ENCODE measurements around the gene PBX1. TPM values are rescaled to one million over a fixed set of nuclear protein-coding genes. Genes with fewer than 3 reads are reported as not detected.

Gene PBX1
- total RNA-seq, 3 donors from 2014 or later (not counting 1 experiment from before 2014, with no cell fraction given): 0.54 to 3.5 (median 1.4) TPM

GRCh38 chr1:164707868-164708331 is 148.9 kb downstream of the PBX1 start:
- Histone ChIP-seq H3K9me3 (ENCODE audit: control insufficient read depth, insufficient read depth, low read length) (no peaks in the 10 kb centered on the region), H3K4me3 (ENCODE audit: low read length) (no peak overlapping the region), H3K27me3 (ENCODE audit: control insufficient read depth, insufficient read depth, low read length) (peaks cover 6% of the 10 kb centered on the region), H3K4me1 (ENCODE audit: control insufficient read depth, insufficient read depth, low read length) (peaks cover 12% of the 10 kb centered on the region), H3K36me3 (ENCODE audit: control insufficient read depth, insufficient read depth, low read length) (no peaks in the 10 kb centered on the region), H3K27ac (ENCODE audit: low read length) (no peak overlapping the region)
- Mint-ChIP-seq H3K4me1 (peaks cover 22% of the 10 kb centered on the region in 2 donors), H3K4me3 (no peak overlapping the region), H3K27ac (no peak overlapping the region), H3K27me3 (ENCODE audit: low read depth in 2 of 2) (peaks cover 8 to 37% of the 10 kb centered on the region in 2 donors), H3K36me3 (no peaks in the 10 kb centered on the region), H3K9me3 (no peaks in the 10 kb centered on the region)
- TF ChIP-seq, protein P1, sequence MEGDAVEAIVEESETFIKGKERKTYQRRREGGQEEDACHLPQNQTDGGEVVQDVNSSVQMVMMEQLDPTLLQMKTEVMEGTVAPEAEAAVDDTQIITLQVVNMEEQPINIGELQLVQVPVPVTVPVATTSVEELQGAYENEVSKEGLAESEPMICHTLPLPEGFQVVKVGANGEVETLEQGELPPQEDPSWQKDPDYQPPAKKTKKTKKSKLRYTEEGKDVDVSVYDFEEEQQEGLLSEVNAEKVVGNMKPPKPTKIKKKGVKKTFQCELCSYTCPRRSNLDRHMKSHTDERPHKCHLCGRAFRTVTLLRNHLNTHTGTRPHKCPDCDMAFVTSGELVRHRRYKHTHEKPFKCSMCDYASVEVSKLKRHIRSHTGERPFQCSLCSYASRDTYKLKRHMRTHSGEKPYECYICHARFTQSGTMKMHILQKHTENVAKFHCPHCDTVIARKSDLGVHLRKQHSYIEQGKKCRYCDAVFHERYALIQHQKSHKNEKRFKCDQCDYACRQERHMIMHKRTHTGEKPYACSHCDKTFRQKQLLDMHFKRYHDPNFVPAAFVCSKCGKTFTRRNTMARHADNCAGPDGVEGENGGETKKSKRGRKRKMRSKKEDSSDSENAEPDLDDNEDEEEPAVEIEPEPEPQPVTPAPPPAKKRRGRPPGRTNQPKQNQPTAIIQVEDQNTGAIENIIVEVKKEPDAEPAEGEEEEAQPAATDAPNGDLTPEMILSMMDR (IDR thresholded peaks at IDR 0.05): no peak
- 93% methylated on average over 8 of the region's 8 CpGs for WGBS (ENCODE audit: insufficient coverage)
- intact Hi-C loops (cut with micrococcal nuclease): no loop called here
- no peak for DNase-seq
- no peak for ATAC-seq

GRCh38 chr1:164708596-164708995 is 149.6 kb downstream of the PBX1 start:
- WGBS (ENCODE audit: insufficient coverage): no CpG with 5 or more reads among the region's 3 CpGs
- Histone ChIP-seq H3K4me3 (ENCODE audit: low read length) (no peak overlapping the region), H3K27ac (ENCODE audit: low read length) (no peak overlapping the region), H3K27me3 (ENCODE audit: control insufficient read depth, insufficient read depth, low read length) (peaks cover 8% of the 10 kb centered on the region), H3K36me3 (ENCODE audit: control insufficient read depth, insufficient read depth, low read length) (no peaks in the 10 kb centered on the region), H3K4me1 (ENCODE audit: control insufficient read depth, insufficient read depth, low read length) (peaks cover 12% of the 10 kb centered on the region), H3K9me3 (ENCODE audit: control insufficient read depth, insufficient read depth, low read length) (no peaks in the 10 kb centered on the region)
- H3K4me1 Mint-ChIP-seq: peaks cover 22% of the 10 kb centered on the region in 2 donors
- intact Hi-C loops (cut with micrococcal nuclease): no loop called here
- H3K27ac Mint-ChIP-seq: no peak overlapping the region
- H3K9me3 Mint-ChIP-seq: no peaks in the 10 kb centered on the region
- H3K27me3 Mint-ChIP-seq (ENCODE audit: low read depth in 2 of 2): peaks cover 8 to 41% of the 10 kb centered on the region in 2 donors
- H3K4me3 Mint-ChIP-seq: no peak overlapping the region
- no peaks in the 10 kb centered on the region for H3K36me3 Mint-ChIP-seq
- DNase-seq: no peak
- TF ChIP-seq, protein P1 (IDR thresholded peaks at IDR 0.05): no peak
- no peak for ATAC-seq

DNA sequence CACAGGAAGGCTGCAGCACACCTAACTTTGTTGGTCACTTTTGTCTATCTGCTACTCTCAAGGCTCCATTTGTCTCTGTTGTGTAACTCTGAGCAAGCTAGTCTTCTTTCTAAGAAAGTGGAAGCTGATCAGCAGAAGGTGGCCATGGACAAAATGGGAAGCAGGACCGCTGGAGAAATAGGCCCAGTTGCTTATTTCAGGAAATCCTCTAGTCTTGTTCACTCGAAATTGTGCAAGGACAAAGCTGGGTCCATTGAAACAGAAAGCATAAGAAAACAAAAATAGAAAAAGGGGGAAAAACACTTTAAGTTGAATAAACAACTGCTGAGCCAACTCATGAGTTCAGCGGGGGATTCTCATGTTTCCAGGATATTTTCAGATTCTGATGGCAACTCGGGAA is 150.1 kb downstream of the PBX1 start:
- ATAC-seq (no peak), DNase-seq (no peak)
- Histone ChIP-seq H3K9me3 (ENCODE audit: control insufficient read depth, insufficient read depth, low read length) (no peaks in the 10 kb centered on the region), H3K27ac (ENCODE audit: low read length) (no peak overlapping the region), H3K36me3 (ENCODE audit: control insufficient read depth, insufficient read depth, low read length) (no peaks in the 10 kb centered on the region), H3K4me3 (ENCODE audit: low read length) (no peak overlapping the region), H3K4me1 (ENCODE audit: control insufficient read depth, insufficient read depth, low read length) (peaks cover 12% of the 10 kb centered on the region), H3K27me3 (ENCODE audit: control insufficient read depth, insufficient read depth, low read length) (peaks cover 8% of the 10 kb centered on the region)
- intact Hi-C loops (cut with micrococcal nuclease): no loop called here
- TF ChIP-seq, protein P1 (IDR thresholded peaks at IDR 0.05): no peak
- Mint-ChIP-seq H3K27ac (no peak overlapping the region), H3K4me3 (no peak overlapping the region), H3K9me3 (no peaks in the 10 kb centered on the region), H3K4me1 (peaks cover 22% of the 10 kb centered on the region in 2 donors), H3K36me3 (no peaks in the 10 kb centered on the region), H3K27me3 (ENCODE audit: low read depth in 2 of 2) (peaks cover 8 to 38% of the 10 kb centered on the region in 2 donors)
- WGBS (ENCODE audit: insufficient coverage): 73% methylated on average over 4 of the region's 4 CpGs
